HCT116 (cell line): ENCODE data around the gene GRIK5. TPM values are rescaled to one million over a fixed set of nuclear protein-coding genes. Genes with fewer than 3 reads are reported as not detected.

Experiments used
- ATAC-seq: fragments of 200-7000 bp; cut with Tn5 transposase; 2 replicates; pipeline ENCODE4 v1.9.1; 2020; ENCODE audit warnings: mild to moderate bottlenecking, moderate library complexity
- BruUV-seq: library from RNA; stranded (reverse); fragments of 400-500 nt; replicated peaks from 2 replicates; lab custom pipeline; 2021; lab: Mats Ljungman, UMichigan
- CTCF ChIA-PET: fragments of 300-600 bp; sonication (Branson Sonifier 250); formaldehyde crosslinking; loops from one replicate; lab custom pipeline; 2021; ENCODE audit warnings: antibody characterized with exemption; lab: Charles Lee
- POLR2A ChIA-PET: fragments of 300-600, 350-600 bp; sonication (Branson Sonifier 250); formaldehyde crosslinking; loops from one replicate; lab custom pipeline; 2021; ENCODE audit warnings: antibody characterized with exemption; lab: Charles Lee
- RAD21 ChIA-PET, 2 experiments: fragments of 300-600 bp; sonication (Branson Sonifier 250); formaldehyde crosslinking; loops; one replicate each; lab custom pipeline; 2023; ENCODE audit warnings: low total read pairs in 2 of 2; ENCODE audit not compliant: uncharacterized antibody in 2 of 2, unreplicated experiment in 2 of 2, low non-redundant PET in 1 of 2; lab: Charles Lee
- DNase-seq: peaks from one replicate; pipeline ENCODE4 v3.0.0-alpha.2; 2010; ENCODE audit warnings: low read depth, low spot score
- H2AFZ ChIP-seq: fragments of 200-600 bp; shearing (Covaris generic), sonication (generic); 2 replicates; pipeline ENCODE4 v1.6.1; 2017; ENCODE audit warnings: low read depth, mixed run types, mixed read lengths, antibody characterized with exemption, low read length; ENCODE audit not compliant: poor library complexity, severe bottlenecking
- H3K27ac ChIP-seq: 2 replicates; pipeline ENCODE4 v1.5.1; 2012; ENCODE audit warnings: low read depth, low read length
- H3K27me3 ChIP-seq: fragments of 200-600 bp; sonication (generic); 2 replicates; pipeline ENCODE4 v1.6.1; 2016; ENCODE audit warnings: mixed run types, low read length, mixed read lengths; ENCODE audit not compliant: insufficient read depth
- H3K36me3 ChIP-seq, 2 experiments: fragments of 200-500 bp in 1 of 2; fragments of 200-600 bp in 1 of 2; sonication (Bioruptor generic) in 1 of 2; sonication (generic) in 1 of 2; 2 replicates each; pipeline versions ENCODE4 v1.5.1 to v1.6.1; 2014 to 2016; ENCODE audit warnings: low read length in 2 of 2, inconsistent platforms in 1 of 2, mixed read lengths in 1 of 2, mixed run types in 1 of 2; ENCODE audit not compliant: insufficient read depth in 2 of 2, control insufficient read depth in 1 of 2
- H3K4me1 ChIP-seq, 2 experiments: fragments of 200-600 bp in 1 of 2; sonication (generic) in 1 of 2; 2 replicates each; pipeline versions ENCODE4 v1.5.1 to v1.6.1; 2012 to 2017; ENCODE audit warnings: low read length in 2 of 2, inconsistent platforms in 1 of 2, mild to moderate bottlenecking in 1 of 2, mixed read lengths in 1 of 2, mixed run types in 1 of 2, moderate library complexity in 1 of 2; ENCODE audit not compliant: insufficient read depth in 2 of 2, control insufficient read depth in 1 of 2
- H3K4me2 ChIP-seq: fragments of 200-600 bp; sonication (generic); 2 replicates; pipeline ENCODE4 v1.6.1; 2017; ENCODE audit warnings: mixed run types, low read length, mixed read lengths
- H3K4me3 ChIP-seq, 2 experiments: fragments of 200-600 bp in 1 of 2; sonication (generic) in 1 of 2; replicated peaks in 1 of 2; 2 replicates each; pipeline ENCODE4 v1.5.1; 2011 to 2016; ENCODE audit warnings: low read length in 2 of 2, control low read depth in 1 of 2, low read depth in 1 of 2, mild to moderate bottlenecking in 1 of 2, mixed read lengths in 1 of 2, mixed run types in 1 of 2
- H3K79me2 ChIP-seq: fragments of 200-600 bp; sonication (generic); 2 replicates; pipeline ENCODE4 v1.6.1; 2017; ENCODE audit warnings: mild to moderate bottlenecking, mixed run types, low read length, moderate library complexity, mixed read lengths; ENCODE audit not compliant: insufficient read depth
- H3K9ac ChIP-seq: fragments of 200-600 bp; sonication (generic); 2 replicates; pipeline ENCODE4 v1.6.1; 2016; ENCODE audit warnings: low read length, mixed read lengths
- H3K9me2 ChIP-seq: fragments of 200-600 bp; sonication (generic), shearing (Covaris generic); 2 replicates; pipeline ENCODE4 v1.6.1; 2017; ENCODE audit warnings: mixed run types, mild to moderate bottlenecking, moderate library complexity; ENCODE audit not compliant: insufficient read depth
- H3K9me3 ChIP-seq, 2 experiments: fragments of 200-500 bp in 1 of 2; fragments of 200-600 bp in 1 of 2; sonication (Bioruptor generic) in 1 of 2; sonication (generic) in 1 of 2; 2 replicates each; pipeline ENCODE4 v1.6.1; 2014 to 2017; ENCODE audit warnings: low read length in 2 of 2, mixed read lengths in 2 of 2, inconsistent platforms in 1 of 2, low read depth in 1 of 2, mild to moderate bottlenecking in 1 of 2, mixed run types in 1 of 2, moderate library complexity in 1 of 2; ENCODE audit not compliant: control insufficient read depth in 1 of 2, insufficient read depth in 1 of 2
- H4K20me1 ChIP-seq: fragments of 200-600 bp; sonication (generic), shearing (Covaris generic); 2 replicates; pipeline ENCODE4 v1.6.1; 2017; ENCODE audit warnings: mixed run types, mild to moderate bottlenecking, moderate library complexity; ENCODE audit not compliant: insufficient read depth
- CBX3 ChIP-seq: IDR thresholded peaks from 2 replicates; pipeline ENCODE4 v1.6.1; 2012; ENCODE audit warnings: low read depth
- CEBPB ChIP-seq: IDR thresholded peaks from 2 replicates; pipeline ENCODE4 v1.6.1; 2012; ENCODE audit warnings: low read depth
- ELF1 ChIP-seq: IDR thresholded peaks from 2 replicates; pipeline ENCODE4 v1.6.1; 2012; ENCODE audit warnings: low read depth, borderline replicate concordance
- EZH2 ChIP-seq: fragments of 200-600 bp; sonication (generic); IDR thresholded peaks from 2 replicates; pipeline ENCODE4 v1.6.1; 2017; ENCODE audit warnings: antibody characterized with exemption, mixed run types
- JUND ChIP-seq: IDR thresholded peaks from 2 replicates; pipeline ENCODE4 v1.6.1; 2012
- POLR2A ChIP-seq: IDR thresholded peaks from 2 replicates; pipeline ENCODE4 v1.7.0; 2011; ENCODE audit warnings: borderline replicate concordance; ENCODE audit not compliant: insufficient read depth, insufficient read length; ENCODE audit errors: extremely low read depth
- RAD21 ChIP-seq: IDR thresholded peaks from 2 replicates; pipeline ENCODE4 v1.6.1; 2012; ENCODE audit warnings: low read depth, mild to moderate bottlenecking
- SP1 ChIP-seq: IDR thresholded peaks from 2 replicates; pipeline ENCODE4 v1.6.1; 2012; ENCODE audit warnings: low read depth
- SRF ChIP-seq: IDR thresholded peaks from 2 replicates; pipeline ENCODE4 v1.6.1; 2012; ENCODE audit warnings: low read depth
- TCF7L2 ChIP-seq: IDR thresholded peaks from 2 replicates; pipeline ENCODE4 v1.7.0; 2011; ENCODE audit warnings: borderline replicate concordance, inconsistent platforms; ENCODE audit not compliant: insufficient read depth, insufficient read length; ENCODE audit errors: extremely low read depth
- YY1 ChIP-seq: IDR thresholded peaks from 2 replicates; pipeline ENCODE4 v1.6.1; 2011; ENCODE audit warnings: low read length, low read depth, moderate library complexity, mild to moderate bottlenecking; ENCODE audit not compliant: insufficient replicate concordance; ENCODE audit errors: extremely low read depth
- ZFX ChIP-seq: fragments of 450-650 bp; IDR thresholded peaks from 2 replicates; pipeline ENCODE4 v1.6.1; 2017
- intact Hi-C: fragments of 100-400 bp; cut with micrococcal nuclease; formaldehyde crosslinking; loops from 2 replicates; pipeline ENCODE4 v1.10.0; 2022
- total RNA-seq: library from RNA; stranded (reverse); gene quantifications from one replicate; pipeline ENCODE4 v1.2.1, GENCODE V29; 2021; ENCODE audit not compliant: unreplicated experiment
- TF ChIP-seq, protein P1 (sequence below): IDR thresholded peaks from 2 replicates; pipeline ENCODE4 v1.6.1; 2012
- TF ChIP-seq, protein P2 (sequence below): IDR thresholded peaks from 2 replicates; pipeline ENCODE4 v1.6.1; 2012
- TF ChIP-seq, protein P3 (sequence below): IDR thresholded peaks from 2 replicates; pipeline ENCODE4 v1.6.1; 2012; ENCODE audit warnings: low read depth

The GRIK5 gene
- total RNA-seq, 1 experiment from 2014 or later = 1.7 TPM

DNA sequence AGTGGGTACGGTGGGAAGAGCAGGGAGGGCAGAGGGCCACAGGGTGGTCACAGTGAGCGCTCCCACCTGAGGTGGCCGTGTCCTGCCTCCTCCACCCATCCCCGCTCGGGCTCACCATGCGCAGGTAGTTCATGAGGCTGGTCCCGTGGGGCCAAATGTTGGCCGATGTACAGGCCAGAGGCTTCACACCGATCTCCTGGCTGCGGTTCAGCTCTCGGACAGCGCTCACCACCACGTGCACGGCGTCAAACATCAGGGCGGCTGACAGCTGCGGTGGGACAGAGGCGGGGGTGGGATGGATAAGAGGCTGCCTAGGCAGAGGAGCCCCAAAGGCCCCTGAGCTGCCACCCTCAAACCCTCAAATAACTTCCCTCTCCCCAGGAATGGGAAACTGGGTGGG, 15.8 kb downstream of the GRIK5 start:
- H3K4me3 ChIP-seq = no peak overlapping the region
- H3K27me3 ChIP-seq = no peaks in the 10 kb centered on the region
- H3K9ac ChIP-seq = no peak overlapping the region
- DNase-seq (no peak), ATAC-seq (no peak)
- no peaks in the 10 kb centered on the region for H3K9me2 ChIP-seq
- no peaks in the 10 kb centered on the region for H3K79me2 ChIP-seq
- BruUV-seq = no TSS peak
- POLR2A ChIA-PET = no interaction called here
- H3K36me3 ChIP-seq = no peaks in the 10 kb centered on the region
- H3K4me1 ChIP-seq = peaks cover 5 to 19% of the 10 kb centered on the region in 2 experiments; a peak in 2 of 4 replicates
- RAD21 ChIA-PET = no interaction called here
- H4K20me1 ChIP-seq = no peaks in the 10 kb centered on the region
- TF ChIP-seq EZH2 (no peak), SP1 (no peak), JUND (no peak), RAD21 (no peak), POLR2A (no peak), YY1 (no peak), ELF1 (no peak)
- TF ChIP-seq, protein P1, sequence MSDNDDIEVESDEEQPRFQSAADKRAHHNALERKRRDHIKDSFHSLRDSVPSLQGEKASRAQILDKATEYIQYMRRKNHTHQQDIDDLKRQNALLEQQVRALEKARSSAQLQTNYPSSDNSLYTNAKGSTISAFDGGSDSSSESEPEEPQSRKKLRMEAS = no peak
- TF ChIP-seq, protein P2, sequence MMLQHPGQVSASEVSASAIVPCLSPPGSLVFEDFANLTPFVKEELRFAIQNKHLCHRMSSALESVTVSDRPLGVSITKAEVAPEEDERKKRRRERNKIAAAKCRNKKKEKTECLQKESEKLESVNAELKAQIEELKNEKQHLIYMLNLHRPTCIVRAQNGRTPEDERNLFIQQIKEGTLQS = no peak
- intact Hi-C loops = no loop called here
- CTCF ChIA-PET = no interaction called here
- H3K4me2 ChIP-seq = no peak overlapping the region
- H3K27ac ChIP-seq = no peak overlapping the region; the same call in 1 of the 2 replicates
- no peaks in the 10 kb centered on the region for H3K9me3 ChIP-seq
- H2AFZ ChIP-seq = no peak overlapping the region

DNA sequence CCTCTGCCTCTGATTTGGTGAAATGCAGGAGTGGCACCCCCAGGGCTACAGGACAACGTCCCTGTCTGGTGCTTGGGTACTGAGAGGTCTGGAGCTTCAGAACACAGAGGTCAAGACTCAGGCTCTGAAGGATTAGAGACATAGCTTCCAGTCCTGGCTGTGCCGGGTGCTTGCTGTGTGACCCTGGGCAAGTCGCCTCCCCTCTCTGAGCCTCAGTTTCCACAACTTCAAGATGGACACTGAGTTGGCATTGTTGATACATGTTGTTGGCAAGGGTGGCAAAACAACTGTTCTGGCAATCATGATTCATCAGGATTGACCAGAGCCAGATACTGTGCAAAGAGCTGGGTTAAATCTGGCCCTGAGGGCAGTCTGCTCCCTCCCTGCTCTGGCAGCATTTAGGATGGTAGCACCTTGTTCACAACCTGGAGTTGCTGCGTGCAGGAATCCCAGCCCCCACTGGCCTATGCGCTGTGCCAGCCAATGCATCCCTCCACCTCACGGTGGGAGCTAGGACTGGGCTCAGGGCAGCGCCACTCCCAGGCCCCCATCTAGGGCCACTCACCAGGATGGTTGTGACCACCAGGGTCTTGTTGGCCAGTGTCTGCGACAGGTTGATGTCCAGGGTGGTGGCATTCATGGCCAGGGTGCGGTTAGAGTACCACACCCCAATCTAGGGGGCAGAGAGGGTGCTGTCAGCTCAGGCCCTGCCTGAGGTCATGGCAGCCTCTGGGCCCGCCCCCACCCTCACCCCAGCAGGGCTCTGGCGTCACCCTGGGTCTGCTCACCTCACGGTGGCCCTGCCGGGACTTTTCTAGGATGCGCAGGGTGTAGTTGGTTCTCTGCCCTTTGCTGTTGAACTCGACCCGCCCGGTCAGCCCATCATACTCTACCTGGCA, 16.7 kb downstream of the GRIK5 start:
- ChIA-PET RAD21 (no interaction called here), POLR2A (no interaction called here), CTCF (no interaction called here)
- Histone ChIP-seq H3K4me3 (no peak overlapping the region), H3K4me1 (peaks cover 5 to 19% of the 10 kb centered on the region in 2 experiments; a peak in 2 of 4 replicates), H3K27me3 (no peaks in the 10 kb centered on the region), H3K9ac (no peak overlapping the region), H3K4me2 (no peak overlapping the region), H2AFZ (no peak overlapping the region), H3K27ac (no peak overlapping the region), H3K36me3 (no peaks in the 10 kb centered on the region), H3K9me3 (no peaks in the 10 kb centered on the region), H4K20me1 (no peaks in the 10 kb centered on the region), H3K9me2 (no peaks in the 10 kb centered on the region), H3K79me2 (no peaks in the 10 kb centered on the region)
- DNase-seq (no peak), ATAC-seq (no peak)
- TF ChIP-seq, protein P1 = no peak
- TF ChIP-seq CEBPB = no peak
- no peak for TF ChIP-seq ZFX
- no peak for TF ChIP-seq SRF
- no peak for TF ChIP-seq RAD21
- TF ChIP-seq CBX3 = no peak
- TF ChIP-seq SP1 = no peak
- no peak for TF ChIP-seq TCF7L2
- TF ChIP-seq, protein P3, sequence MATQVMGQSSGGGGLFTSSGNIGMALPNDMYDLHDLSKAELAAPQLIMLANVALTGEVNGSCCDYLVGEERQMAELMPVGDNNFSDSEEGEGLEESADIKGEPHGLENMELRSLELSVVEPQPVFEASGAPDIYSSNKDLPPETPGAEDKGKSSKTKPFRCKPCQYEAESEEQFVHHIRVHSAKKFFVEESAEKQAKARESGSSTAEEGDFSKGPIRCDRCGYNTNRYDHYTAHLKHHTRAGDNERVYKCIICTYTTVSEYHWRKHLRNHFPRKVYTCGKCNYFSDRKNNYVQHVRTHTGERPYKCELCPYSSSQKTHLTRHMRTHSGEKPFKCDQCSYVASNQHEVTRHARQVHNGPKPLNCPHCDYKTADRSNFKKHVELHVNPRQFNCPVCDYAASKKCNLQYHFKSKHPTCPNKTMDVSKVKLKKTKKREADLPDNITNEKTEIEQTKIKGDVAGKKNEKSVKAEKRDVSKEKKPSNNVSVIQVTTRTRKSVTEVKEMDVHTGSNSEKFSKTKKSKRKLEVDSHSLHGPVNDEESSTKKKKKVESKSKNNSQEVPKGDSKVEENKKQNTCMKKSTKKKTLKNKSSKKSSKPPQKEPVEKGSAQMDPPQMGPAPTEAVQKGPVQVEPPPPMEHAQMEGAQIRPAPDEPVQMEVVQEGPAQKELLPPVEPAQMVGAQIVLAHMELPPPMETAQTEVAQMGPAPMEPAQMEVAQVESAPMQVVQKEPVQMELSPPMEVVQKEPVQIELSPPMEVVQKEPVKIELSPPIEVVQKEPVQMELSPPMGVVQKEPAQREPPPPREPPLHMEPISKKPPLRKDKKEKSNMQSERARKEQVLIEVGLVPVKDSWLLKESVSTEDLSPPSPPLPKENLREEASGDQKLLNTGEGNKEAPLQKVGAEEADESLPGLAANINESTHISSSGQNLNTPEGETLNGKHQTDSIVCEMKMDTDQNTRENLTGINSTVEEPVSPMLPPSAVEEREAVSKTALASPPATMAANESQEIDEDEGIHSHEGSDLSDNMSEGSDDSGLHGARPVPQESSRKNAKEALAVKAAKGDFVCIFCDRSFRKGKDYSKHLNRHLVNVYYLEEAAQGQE = no peak
- TF ChIP-seq EZH2 = no peak
- no TSS peak for BruUV-seq
- intact Hi-C loops = no loop called here
